HCT116 (cell line): ENCODE results near the gene RNF125.

Source experiments
- CBX3 ChIP-seq: IDR thresholded peaks from 2 replicates; pipeline ENCODE4 v1.6.1; 2012; ENCODE audit warnings: low read depth
- ELF1 ChIP-seq: IDR thresholded peaks from 2 replicates; pipeline ENCODE4 v1.6.1; 2012; ENCODE audit warnings: low read depth, borderline replicate concordance
- EZH2 ChIP-seq: fragments of 200-600 bp; sonication (generic); IDR thresholded peaks from 2 replicates; pipeline ENCODE4 v1.6.1; 2017; ENCODE audit warnings: antibody characterized with exemption, mixed run types
- EZH2phosphoT487 ChIP-seq: fragments of 200-600 bp; IDR thresholded peaks from 2 replicates; pipeline ENCODE4 v1.6.1; 2018; ENCODE audit warnings: antibody characterized with exemption, borderline replicate concordance
- JUND ChIP-seq: IDR thresholded peaks from 2 replicates; pipeline ENCODE4 v1.6.1; 2012
- MAX ChIP-seq: IDR thresholded peaks from 2 replicates; pipeline ENCODE4 v1.6.1; 2012
- POLR2A ChIP-seq: IDR thresholded peaks from 2 replicates; pipeline ENCODE4 v1.7.0; 2011; ENCODE audit warnings: borderline replicate concordance; ENCODE audit not compliant: insufficient read depth, insufficient read length; ENCODE audit errors: extremely low read depth
- REST ChIP-seq: IDR thresholded peaks from 2 replicates; pipeline ENCODE4 v1.6.1; 2012; ENCODE audit warnings: low read depth
- SP1 ChIP-seq: IDR thresholded peaks from 2 replicates; pipeline ENCODE4 v1.6.1; 2012; ENCODE audit warnings: low read depth
- TCF7L2 ChIP-seq: IDR thresholded peaks from 2 replicates; pipeline ENCODE4 v1.7.0; 2011; ENCODE audit warnings: borderline replicate concordance, inconsistent platforms; ENCODE audit not compliant: insufficient read depth, insufficient read length; ENCODE audit errors: extremely low read depth
- YY1 ChIP-seq: IDR thresholded peaks from 2 replicates; pipeline ENCODE4 v1.6.1; 2011; ENCODE audit warnings: low read length, low read depth, moderate library complexity, mild to moderate bottlenecking; ENCODE audit not compliant: insufficient replicate concordance; ENCODE audit errors: extremely low read depth
- ZNF274 ChIP-seq: fragments of 200-500 bp; sonication (Bioruptor generic); IDR thresholded peaks from 2 replicates; pipeline ENCODE4 v1.6.1; 2014; ENCODE audit warnings: mild to moderate bottlenecking, low read depth, low read length, inconsistent platforms
- TF ChIP-seq, protein P1 (sequence below), 3 experiments: fragments of 200-600 bp in 1 of 3; sonication (generic) in 1 of 3; IDR thresholded peaks in 2 of 3; conservative IDR thresholded peaks in 1 of 3; 2 replicates each; pipeline ENCODE4 v1.5.1; 2012 to 2017; ENCODE audit warnings: low read depth in 2 of 3, low read length in 2 of 3, antibody characterized with exemption in 1 of 3, borderline replicate concordance in 1 of 3, control low read depth in 1 of 3, mild to moderate bottlenecking in 1 of 3, mixed read lengths in 1 of 3, mixed run types in 1 of 3, moderate library complexity in 1 of 3; ENCODE audit not compliant: insufficient read depth in 1 of 3
- TF ChIP-seq, protein P2 (sequence below): IDR thresholded peaks from 2 replicates; pipeline ENCODE4 v1.6.1; 2012

GRCh38 chr18:32104516-32104915 lies 85.9 kb downstream of the RNF125 start:
- TF ChIP-seq, protein P1, sequence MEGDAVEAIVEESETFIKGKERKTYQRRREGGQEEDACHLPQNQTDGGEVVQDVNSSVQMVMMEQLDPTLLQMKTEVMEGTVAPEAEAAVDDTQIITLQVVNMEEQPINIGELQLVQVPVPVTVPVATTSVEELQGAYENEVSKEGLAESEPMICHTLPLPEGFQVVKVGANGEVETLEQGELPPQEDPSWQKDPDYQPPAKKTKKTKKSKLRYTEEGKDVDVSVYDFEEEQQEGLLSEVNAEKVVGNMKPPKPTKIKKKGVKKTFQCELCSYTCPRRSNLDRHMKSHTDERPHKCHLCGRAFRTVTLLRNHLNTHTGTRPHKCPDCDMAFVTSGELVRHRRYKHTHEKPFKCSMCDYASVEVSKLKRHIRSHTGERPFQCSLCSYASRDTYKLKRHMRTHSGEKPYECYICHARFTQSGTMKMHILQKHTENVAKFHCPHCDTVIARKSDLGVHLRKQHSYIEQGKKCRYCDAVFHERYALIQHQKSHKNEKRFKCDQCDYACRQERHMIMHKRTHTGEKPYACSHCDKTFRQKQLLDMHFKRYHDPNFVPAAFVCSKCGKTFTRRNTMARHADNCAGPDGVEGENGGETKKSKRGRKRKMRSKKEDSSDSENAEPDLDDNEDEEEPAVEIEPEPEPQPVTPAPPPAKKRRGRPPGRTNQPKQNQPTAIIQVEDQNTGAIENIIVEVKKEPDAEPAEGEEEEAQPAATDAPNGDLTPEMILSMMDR (IDR thresholded peaks at IDR 0.05 in 2 of 3, conservative IDR thresholded peaks at IDR 0.05 in 1 of 3; ENCODE audit: borderline replicate concordance in 1 of 3, insufficient read depth in 1 of 3, low read depth in 2 of 3, low read length in 2 of 3) = no peak
- TF ChIP-seq EZH2 = no peak
- no peak for TF ChIP-seq POLR2A
- TF ChIP-seq REST = no peak
- no peak for TF ChIP-seq ELF1
- TF ChIP-seq, protein P2, sequence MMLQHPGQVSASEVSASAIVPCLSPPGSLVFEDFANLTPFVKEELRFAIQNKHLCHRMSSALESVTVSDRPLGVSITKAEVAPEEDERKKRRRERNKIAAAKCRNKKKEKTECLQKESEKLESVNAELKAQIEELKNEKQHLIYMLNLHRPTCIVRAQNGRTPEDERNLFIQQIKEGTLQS = no peak
- no peak for TF ChIP-seq EZH2phosphoT487
- TF ChIP-seq TCF7L2 = no peak
- no peak for TF ChIP-seq CBX3
- TF ChIP-seq SP1 = no peak
- TF ChIP-seq MAX = no peak
- no peak for TF ChIP-seq JUND
- no peak for TF ChIP-seq ZNF274
- no peak for TF ChIP-seq YY1
